Stimulated activated CD4-positive, alpha-beta T cell treated with anti-CD3 and anti-CD28 coated beads, TNF-alpha, amount 100 ng/mL, for 48 hours (primary cell): ENCODE measurements around the gene GNAL.
A peak's percentile ranks its signal among the peaks of the same experiment; 100 is the strongest.
"Not testable (repeated sequence)": the region's sequence is repeated elsewhere in the genome, so short reads cannot be mapped to it uniquely, and the experiment has no call there.

ENCODE experiments used
- DNase-seq, 3 donors: peaks; one replicate each; pipeline ENCODE4 v3.0.0-alpha.2; 2020; ENCODE audit warnings: low read depth in 3 of 3

The GNAL gene

GRCh38 chr18:11849279-11849678, 160.2 kb downstream of the GNAL start:
- DNase-seq, result no peak

GRCh38 chr18:11849841-11850634, 161.0 kb downstream of the GNAL start:
- peak; percentile 27 to 31 (median 29) for DNase-seq

- DNase-seq, result no peak
Measured at GRCh38 chr18:11850821-11851145, 161.7 kb downstream of the GNAL start.

- DNase-seq, result peak; percentile 95 to 96 (median 95)
Measured at GRCh38 chr18:11851146-11851805, 162.2 kb downstream of the GNAL start, which contains the start of gene CHMP1B. TSS of gene CHMP1B (plus strand) at chr18:11851413. CDS start at chr18:11851512, 99 bp downstream.

- DNase-seq, result peak; percentile 6 to 22 (median 15)
Measured at GRCh38 chr18:11851806-11852337, 162.8 kb downstream of the GNAL start.

GRCh38 chr18:11854554-11854953, 165.5 kb downstream of the GNAL start:
- not testable (repeated sequence) for DNase-seq

GRCh38 chr18:11857177-11857887, 168.3 kb downstream of the GNAL start:
- no peak for DNase-seq

- no peak for DNase-seq
Measured at GRCh38 chr18:11859282-11859830, 170.3 kb downstream of the GNAL start.

GRCh38 chr18:11859903-11860407, 170.9 kb downstream of the GNAL start:
- DNase-seq, result no peak

GRCh38 chr18:11860594-11861450, 171.8 kb downstream of the GNAL start:
- DNase-seq, result no peak

GRCh38 chr18:11861583-11862288, 172.7 kb downstream of the GNAL start:
- no peak for DNase-seq

- DNase-seq, result no peak
Measured at GRCh38 chr18:11862468-11863137, 173.5 kb downstream of the GNAL start.

GRCh38 chr18:11864471-11864870, 175.4 kb downstream of the GNAL start:
- no peak for DNase-seq

GRCh38 chr18:11865071-11865470, 176.0 kb downstream of the GNAL start:
- DNase-seq, result no peak

- DNase-seq, result no peak
Measured at GRCh38 chr18:11866329-11866728, 177.3 kb downstream of the GNAL start.

- no peak for DNase-seq
Measured at GRCh38 chr18:11866764-11867163, 177.7 kb downstream of the GNAL start.

GRCh38 chr18:11868230-11868629, 179.2 kb downstream of the GNAL start:
- no peak for DNase-seq

GRCh38 chr18:11871501-11871900, 182.4 kb downstream of the GNAL start:
- no peak for DNase-seq

- no peak for DNase-seq
Measured at GRCh38 chr18:11872479-11873136, 183.5 kb downstream of the GNAL start.
